A673 (cell line): Measurements from ENCODE around the gene OR1Q1.

Source experiments
- CTCF ChIP-seq: fragments of 300-800, 200-600 bp; sonication (generic); conservative IDR thresholded peaks from 2 replicates; pipeline ENCODE4 v1.5.1; 2017; ENCODE audit warnings: low read depth, mild to moderate bottlenecking, antibody characterized with exemption, low read length, moderate library complexity, mixed read lengths
- EZH2 ChIP-seq: fragments of 200-600 bp; sonication (generic); IDR thresholded peaks from 2 replicates; pipeline ENCODE4 v1.6.1; 2017; ENCODE audit warnings: borderline replicate concordance, low read depth, mild to moderate bottlenecking, mixed read lengths, antibody characterized with exemption, low read length; ENCODE audit not compliant: poor library complexity, severe bottlenecking

DNA sequence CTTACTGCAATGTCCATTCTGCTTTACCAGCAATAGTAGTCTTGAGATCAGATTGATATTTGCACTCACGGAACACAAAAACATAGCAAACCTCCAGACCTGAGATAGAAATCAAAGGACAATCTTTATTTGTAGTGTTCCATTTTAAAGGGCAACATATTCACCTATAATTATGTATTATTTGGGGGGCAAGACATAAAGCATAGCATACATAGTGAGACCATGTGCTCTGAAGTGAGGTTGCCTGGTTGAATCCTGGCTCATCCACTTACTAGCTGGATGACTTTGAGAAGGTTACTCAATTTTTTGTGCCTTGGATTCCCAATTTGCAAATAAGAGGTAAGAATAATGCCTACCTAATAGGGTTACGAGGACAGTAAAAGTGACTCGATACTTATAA lies 43.0 kb downstream of the OR1Q1 start, which contains the start of gene OR1B1:
- TF ChIP-seq CTCF, result no peak
- TF ChIP-seq EZH2, result no peak
